Fibroblast of the conjunctiva (primary cell): ENCODE data around the gene PKD1.
A peak's percentile ranks its signal among the peaks of the same experiment; 100 is the strongest.
"Not testable (repeated sequence)": the region's sequence is repeated elsewhere in the genome, so short reads cannot be mapped to it uniquely, and the experiment has no call there.

ENCODE experiments used
- DNase-seq: peaks from one replicate; pipeline ENCODE4 v3.0.0-alpha.2; 2010; ENCODE audit warnings: low read depth

PKD1 gene

GRCh38 chr16:2123706-2124376 is 11.9 kb downstream of the PKD1 start:
- DNase-seq = not testable (repeated sequence)

GRCh38 chr16:2122934-2123683 is 12.6 kb downstream of the PKD1 start:
- not testable (repeated sequence) for DNase-seq

DNA sequence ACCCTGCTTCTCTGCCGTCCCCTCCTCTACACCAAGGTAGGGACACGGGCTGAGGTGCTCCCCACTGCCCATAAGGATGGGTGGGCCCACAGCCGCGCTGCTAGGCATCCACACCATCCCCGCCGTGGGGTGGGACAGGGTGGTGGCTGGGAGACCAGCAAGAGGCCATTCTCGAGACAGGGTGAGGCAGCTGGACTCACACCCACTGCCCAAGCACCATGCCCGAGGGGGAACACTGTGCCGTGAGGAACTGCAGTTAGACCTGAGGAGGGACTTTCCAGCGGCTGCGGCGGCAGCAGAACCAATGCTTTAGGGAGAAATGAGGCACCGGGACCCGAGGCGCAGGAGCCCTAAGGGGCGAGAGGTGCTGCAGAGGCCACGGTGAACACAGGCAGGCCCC is 13.3 kb downstream of the PKD1 start:
- DNase-seq = no peak

GRCh38 chr16:2121853-2122252 is 13.8 kb downstream of the PKD1 start:
- DNase-seq = no peak

DNA sequence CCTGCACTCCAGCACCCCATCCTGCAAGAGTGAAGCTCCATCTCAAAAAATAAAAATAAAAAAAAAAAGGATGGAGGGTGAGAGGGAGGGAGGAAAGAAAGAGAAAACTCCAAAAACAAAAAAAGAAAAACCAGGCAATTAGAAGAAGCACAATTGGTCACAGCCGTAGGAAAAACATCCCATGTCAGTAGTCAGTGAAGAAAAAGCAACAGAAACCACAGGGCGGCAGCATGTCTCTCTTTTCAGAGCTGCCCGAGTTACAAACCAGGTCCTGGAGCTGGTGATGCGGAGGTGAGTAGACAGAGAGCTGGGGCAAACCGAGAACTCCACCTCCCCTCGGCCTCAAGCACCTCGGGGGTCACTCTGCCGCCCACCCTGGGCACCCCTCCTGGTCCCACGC is 14.4 kb downstream of the PKD1 start:
- DNase-seq = peak; percentile 49

- not testable (repeated sequence) for DNase-seq
Observed at GRCh38 chr16:2117960-2118722, 17.6 kb downstream of the PKD1 start.

DNA sequence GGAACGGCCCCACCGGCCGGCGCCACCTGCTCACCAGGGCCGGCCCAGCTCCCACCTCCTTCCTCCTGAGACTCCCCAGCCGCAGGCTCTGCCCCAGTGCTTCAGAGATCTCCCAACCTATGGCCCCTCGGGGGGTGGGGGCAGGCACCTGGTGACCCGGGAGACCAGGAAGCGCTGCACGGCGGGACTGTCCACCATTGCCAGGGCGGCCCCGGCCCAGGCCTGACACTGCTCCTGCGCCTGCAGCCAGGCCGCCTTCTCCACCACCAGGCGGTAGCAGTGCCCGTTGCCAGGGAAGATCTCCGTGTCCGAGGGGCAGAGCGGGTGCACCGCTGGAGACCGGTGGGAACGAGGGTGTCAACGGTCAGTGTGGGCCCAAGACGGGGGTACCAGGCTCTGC is 18.4 kb downstream of the PKD1 start:
- not testable (repeated sequence) for DNase-seq

- DNase-seq = not testable (repeated sequence)
Observed at GRCh38 chr16:2116428-2116827, 19.3 kb downstream of the PKD1 start.

DNA sequence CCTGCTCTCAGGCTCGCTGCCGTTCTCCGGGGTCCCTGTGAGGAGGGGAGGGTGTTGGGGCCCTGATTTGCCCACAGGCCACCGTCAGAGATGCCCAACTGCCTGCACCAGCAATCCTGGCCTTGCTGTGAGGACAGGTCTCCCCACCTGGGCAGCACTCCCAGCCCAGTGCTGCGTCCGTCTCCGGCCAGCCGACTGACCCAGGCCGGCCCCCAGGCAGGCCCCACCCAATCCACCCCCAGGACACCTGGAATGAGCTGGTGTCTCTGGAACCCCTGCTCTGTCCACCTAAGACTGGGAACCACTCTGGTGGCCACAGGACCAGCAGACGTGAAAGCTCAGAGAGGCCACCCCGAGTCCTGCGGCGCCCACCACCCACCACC is 20.1 kb downstream of the PKD1 start:
- DNase-seq = no peak

DNA sequence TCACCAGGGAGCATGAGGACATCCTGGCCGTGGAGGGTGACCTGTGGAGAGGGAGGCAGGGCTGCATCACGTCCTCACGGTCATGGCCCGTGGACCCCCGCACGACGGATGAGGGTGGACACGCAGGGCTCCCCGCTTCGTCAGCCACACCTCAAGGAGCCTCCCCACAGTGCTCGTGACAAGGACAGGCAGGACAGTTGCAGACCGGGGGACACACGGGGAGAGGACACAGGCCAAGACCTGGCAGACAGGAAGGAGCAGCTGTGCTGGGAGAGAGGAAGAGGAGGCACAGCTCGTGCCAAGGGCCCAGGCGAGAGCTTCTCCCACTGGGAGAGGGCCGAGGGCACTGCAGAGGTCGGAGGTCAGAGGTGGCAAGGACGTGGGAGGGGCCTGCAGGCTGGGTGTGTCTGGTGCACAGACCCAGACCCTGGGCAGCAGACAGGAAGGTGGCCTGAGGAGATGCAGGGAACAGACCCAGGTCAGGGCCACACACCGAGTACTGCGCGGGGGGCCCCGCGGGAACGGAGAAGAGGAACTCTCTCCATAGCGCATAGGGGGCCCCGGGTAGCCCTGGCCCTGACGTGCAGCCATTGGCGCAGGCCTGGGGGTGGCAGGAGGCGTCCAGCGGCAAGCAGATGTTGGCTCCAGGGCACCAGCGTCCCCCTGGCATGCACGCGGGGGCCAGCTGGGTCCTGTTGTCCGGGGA is 20.7 kb downstream of the PKD1 start:
- not testable (repeated sequence) for DNase-seq

- not testable (repeated sequence) for DNase-seq
Observed at GRCh38 chr16:2114225-2114624, 21.5 kb downstream of the PKD1 start.

- DNase-seq = not testable (repeated sequence)
Observed at GRCh38 chr16:2112539-2113106, 23.1 kb downstream of the PKD1 start.

DNA sequence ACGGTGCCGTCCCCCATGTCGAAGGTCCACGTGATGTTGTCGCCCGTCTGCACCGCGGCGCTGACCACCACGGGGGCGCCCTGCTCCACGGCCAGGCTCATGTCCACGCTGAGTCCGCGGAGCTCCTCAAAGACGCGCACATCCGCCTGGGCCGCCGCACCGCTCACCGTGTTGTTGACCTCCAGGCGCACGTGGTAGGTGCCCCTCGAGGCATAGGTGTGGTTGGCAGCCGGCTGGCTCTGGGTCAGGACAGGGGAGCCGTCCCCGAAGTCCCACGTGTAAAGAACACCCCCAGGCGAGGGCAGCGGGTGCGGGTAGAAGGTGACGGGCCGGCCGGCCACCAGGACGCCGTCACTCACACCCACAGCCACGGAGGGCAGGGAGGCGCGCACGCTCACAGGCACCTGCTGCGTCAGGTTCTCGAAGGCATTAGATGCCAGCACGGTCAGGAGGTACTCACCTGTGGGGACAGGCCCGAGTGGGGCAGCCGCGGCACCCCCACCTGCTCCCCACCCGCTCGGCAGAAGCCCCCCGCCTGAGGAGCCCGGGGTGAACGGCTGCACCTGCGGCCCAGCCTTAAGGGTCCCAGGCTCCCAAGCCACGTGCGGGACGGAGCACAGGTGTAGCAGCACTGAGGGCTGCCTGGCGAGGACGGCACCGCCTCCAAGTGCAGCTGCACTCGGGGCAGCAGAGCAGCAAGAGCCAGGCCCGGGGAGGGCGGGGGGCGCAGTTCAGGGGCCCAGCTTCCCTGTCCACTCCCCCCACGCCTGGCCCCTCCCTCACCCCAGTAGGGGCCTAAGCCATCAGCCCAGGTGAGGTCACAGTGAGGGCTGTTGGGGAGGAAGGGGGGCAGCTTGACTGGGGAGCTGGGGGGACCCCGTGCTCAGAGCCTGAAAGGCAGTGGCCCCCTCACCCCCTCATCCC is 24.0 kb downstream of the PKD1 start:
- DNase-seq = not testable (repeated sequence)

DNA sequence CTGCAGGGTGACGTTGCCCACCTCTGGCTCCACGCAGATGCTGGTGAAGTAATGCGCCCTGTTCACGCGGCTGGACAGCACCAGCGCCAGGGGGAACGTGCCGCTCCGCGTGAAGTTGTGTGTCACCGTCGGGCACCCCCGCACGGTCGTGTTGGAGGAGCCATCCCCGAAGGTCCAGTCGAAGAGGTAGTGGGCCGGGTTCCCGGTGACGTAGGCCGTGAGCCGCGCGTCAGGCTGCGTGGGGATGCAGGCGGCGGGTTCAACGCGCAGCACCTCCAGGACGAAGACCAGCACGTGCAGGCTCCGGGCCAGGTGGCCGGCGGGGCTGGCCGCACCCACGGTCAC is 24.7 kb downstream of the PKD1 start:
- DNase-seq = not testable (repeated sequence)

GRCh38 chr16:2110332-2111008 is 25.2 kb downstream of the PKD1 start:
- DNase-seq = not testable (repeated sequence)

- not testable (repeated sequence) for DNase-seq
Observed at GRCh38 chr16:2109872-2110271, 25.8 kb downstream of the PKD1 start.

GRCh38 chr16:2109271-2109580 is 26.5 kb downstream of the PKD1 start:
- DNase-seq = not testable (repeated sequence)

DNA sequence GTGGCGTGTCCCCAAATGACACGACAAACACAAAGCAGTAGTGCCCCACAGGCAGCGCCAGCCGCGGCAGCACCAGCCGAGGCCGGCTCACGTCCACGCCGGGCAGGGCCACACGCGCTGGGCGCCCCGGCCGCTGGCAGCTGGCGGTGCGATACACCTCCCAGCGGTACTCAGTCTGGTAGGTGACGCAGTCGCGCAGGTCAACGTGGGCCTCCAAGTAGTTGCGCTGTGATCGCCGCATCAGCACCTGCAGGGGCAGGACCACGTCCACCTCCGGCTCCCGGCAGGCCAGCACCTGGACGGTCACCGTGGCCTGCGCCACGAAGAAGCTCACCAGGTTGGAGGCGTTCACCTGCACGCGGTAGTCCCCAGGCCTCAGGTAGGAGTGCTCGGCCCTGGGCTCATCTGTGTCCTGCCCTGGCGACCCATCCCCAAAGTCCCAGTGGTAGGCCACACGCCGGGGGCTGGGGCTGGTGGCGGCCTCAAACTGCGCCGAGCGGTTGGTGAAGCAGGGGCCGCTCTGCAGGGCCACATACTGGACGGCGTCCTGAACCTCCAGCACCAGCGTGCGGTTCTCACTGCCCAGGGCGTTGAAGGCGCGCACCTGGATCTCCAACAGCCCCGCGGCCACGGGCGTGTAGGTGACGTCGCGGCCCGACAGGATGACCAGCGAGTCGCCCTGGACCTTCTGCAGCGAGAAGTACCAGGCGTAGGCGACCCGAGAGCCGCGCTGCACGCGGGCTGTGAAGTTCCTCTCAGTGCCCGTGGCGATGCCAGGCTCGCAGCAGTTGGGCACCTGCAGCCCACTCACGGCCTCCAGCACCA is 27.0 kb downstream of the PKD1 start:
- DNase-seq = not testable (repeated sequence)

DNA sequence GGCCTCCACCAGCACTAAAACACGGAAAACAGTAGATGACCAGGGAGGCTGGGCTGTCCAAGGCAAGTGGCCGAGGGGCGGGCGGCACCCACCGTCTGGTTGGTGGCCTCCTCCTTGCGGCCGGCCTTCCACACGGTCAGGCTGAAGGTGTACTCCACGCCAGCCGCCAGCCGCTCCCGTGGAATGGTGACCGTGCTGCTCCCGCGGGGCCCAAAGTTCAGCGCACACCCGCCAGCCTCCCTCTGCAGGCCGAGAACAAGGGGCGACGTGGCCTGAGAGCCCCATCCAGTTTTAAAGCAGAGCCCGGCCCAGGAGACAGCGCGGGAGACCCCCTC is 27.9 kb downstream of the PKD1 start:
- not testable (repeated sequence) for DNase-seq
